Occipital lobe (tissue), 2 donors: ENCODE measurements around the gene CNBD2. TPM values are rescaled to one million over a fixed set of nuclear protein-coding genes. Genes with fewer than 3 reads are reported as not detected.
"Not testable (repeated sequence)": the region's sequence is repeated elsewhere in the genome, so short reads cannot be mapped to it uniquely, and the experiment has no call there.

Experiments
- DNase-seq: peaks from one replicate; lab custom pipeline; 2025; lab: John Stamatoyannopoulos, UW
- total RNA-seq: library from RNA; depleted of rRNA; stranded (reverse); fragments of >200 nt; gene quantifications from one replicate; pipeline ENCODE4 v1.2.3, GENCODE V29; 2014

CNBD2 gene
- 5.5 TPM for total RNA-seq

DNA sequence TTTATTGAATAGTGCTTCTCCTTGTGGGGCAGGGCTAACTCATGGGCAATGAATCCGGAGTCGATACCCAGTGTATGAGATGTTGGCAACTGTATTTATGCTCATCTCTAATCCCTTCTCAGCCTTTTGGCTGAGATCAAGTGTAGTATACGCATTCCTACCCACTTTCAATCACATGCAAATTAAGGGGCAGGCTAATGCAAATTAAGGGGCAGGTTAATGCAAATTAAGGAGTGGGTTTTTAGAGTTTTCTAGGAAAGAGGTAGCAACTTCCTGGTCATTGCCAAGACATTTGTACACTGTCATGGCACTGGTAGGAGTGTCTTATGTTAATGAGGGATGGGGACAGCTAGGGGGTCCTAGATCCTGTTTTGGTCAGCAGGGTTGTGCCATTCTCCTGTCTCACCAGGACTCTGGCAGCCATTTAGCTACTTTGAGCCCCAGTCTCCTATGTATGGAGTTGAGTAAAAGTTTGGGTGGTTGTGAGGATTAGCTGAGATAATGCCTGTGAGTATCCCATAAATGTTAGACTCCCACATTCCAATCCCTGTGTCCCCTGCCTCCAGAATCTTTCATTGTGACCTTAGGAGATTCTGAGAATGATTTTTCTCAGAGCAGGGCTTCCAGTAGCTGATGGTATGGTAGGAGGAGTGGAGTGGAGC is at the start of gene CNBD2:
Gene CNBD2, plus strand, starts transcription at position 612 of the 662 bp plus-strand sequence. CDS start 173 bp downstream, outside the sequence.
- DNase-seq: no peak

DNA sequence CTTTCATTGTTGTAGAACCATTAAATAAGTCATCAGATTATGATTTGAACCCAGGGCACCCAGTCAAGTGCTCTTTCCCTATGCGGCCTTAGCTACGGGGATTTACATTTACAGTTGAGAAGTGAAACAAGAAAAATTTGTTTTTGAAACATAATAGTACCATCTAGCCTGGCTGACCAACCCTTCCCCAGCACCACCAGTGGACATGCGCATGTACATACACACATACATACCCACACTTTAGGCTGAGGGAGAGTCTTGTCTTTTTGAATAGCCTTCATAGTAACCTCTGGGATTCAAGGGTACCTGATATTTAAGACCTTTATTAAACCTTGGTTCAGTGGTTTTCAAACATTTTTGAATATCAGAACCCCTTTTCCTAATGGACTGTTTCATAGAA is 47.9 kb upstream of the CNBD2 start:
- no peak for DNase-seq

DNA sequence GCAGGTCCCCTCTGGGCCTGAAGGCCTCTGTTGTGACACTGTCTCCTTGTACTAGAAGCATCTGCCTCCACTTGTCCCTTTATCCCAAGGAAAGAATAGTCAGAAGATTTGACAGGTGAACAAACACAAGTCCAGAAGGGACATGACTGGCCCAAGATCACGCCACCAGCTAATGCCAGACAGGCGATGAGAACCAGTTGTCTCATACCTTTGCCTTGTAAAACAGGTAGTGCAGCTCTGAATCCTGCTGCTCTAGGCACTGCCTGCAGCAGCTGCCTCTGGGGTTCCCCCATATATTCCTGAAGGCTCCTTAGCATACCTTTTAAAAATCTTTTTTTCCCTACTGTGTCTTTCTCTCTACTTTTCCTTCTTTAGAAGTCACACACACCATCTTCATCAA is 39.1 kb upstream of the CNBD2 start:
- no peak for DNase-seq

DNA sequence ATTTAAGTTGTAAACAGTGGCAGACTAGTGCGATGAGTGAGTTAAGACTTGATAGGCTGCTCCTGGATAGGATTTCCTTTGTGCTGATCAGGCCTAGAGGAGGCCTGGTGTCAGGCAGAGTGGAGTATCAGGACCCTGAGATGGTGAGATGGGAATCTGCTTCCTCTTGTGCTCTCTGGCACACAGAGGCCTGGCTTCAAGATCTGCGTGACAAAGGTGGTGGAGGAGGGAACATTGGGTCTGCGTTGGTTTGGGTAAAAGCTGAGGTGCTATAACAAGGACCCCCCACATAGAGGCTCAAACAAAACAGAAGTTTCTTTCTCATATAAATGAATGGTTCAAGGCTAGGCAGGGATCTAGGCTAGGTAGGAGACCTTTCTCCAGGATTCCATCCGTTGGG is 34.3 kb upstream of the CNBD2 start:
- DNase-seq: no peak

DNA sequence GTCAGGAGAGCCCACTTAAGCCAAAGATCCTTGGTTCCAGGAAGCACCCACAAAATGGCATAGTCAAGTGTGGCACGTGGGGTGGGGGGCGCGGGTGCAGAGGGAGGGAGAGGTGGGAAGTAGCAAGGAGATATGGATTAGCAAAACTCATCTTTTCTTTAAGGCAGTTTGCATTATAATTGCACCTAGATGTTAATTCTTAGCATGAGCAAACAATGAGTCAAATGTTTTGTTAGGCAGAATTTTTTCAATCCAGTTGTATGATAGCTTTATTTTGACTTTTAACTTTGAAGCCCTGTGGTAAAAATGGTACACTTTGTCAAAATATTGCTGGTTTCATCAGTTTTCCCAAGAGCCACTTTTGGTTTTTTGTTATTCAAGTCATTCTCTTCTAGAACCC is 29.1 kb upstream of the CNBD2 start:
- no peak for DNase-seq

DNA sequence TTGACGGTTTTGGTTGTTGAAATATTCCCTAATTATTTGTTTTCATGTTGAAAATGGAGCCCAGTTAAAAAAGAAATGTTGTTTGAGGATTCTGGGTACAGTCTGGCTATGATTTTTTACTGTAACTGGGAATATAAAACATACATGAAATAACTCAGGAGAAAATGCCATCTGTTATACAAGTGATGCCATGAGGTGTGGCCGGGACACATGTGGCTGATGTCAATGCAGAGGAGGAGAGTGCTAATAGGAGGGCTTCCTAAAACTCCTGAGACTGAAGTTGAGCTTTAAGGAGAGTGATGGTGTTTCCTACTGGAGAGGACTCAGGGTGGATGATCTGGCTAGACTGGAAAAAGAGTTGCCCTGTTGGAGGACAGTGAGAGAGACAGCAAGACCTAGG is 26.8 kb upstream of the CNBD2 start:
- DNase-seq: no peak

DNA sequence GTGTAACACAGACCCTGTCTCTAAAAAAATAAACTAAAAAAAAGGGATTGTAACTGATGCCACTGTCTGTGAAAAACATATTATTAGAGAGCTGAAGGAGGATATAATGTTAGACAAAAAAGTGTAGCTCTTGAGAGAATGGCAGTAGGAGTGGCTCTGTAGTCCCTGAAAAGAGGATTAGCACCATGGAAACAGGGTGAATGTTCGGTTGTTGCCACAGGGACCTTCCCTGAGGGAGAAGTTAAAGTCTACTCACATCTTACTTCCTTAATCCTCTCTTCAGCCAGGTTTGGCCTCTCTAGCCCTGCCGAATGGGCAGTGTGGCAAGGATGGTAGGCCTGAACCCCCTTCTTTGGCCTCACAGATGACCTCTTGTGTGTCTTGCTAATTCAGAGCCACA is 26.1 kb upstream of the CNBD2 start:
- DNase-seq: no peak

DNA sequence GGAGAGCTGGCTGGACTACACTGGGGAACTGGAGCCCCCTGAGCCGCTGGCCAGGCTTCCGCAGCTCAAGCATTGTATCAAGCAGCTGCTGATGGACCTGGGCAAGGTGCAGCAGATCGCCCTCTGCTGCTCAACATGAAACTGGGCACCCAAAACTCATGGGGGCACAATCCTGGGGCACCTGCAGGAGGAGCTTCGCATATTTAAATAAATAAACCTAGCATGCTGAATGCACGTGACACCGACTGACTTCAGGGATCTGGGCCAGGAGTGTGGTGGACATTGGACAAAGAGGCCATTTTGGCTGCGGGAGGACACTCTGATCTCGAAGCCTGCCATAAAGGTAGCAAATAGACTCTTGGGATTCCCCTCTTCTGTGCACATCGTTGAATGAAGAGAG is 20.9 kb upstream of the CNBD2 start:
- no peak for DNase-seq

DNA sequence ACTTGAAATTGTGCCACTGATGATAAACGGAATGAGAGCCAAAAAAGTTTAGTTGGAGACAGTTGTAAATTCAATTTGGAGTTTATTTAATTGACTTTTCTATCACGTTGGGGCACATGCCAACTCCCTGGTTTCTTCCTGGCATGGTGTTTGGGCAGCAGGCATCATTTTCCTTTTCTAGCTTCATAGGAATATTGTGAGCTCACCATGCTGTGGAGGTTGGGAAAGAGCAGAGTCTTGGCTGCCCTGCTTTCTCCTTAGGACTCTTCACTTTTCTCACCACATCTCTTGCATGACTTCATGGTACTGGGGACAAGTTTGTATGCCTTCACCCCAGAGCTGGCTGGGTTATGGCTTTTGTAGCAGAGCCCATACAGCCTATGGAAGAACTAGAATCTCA is 20.5 kb upstream of the CNBD2 start:
- no peak for DNase-seq

DNA sequence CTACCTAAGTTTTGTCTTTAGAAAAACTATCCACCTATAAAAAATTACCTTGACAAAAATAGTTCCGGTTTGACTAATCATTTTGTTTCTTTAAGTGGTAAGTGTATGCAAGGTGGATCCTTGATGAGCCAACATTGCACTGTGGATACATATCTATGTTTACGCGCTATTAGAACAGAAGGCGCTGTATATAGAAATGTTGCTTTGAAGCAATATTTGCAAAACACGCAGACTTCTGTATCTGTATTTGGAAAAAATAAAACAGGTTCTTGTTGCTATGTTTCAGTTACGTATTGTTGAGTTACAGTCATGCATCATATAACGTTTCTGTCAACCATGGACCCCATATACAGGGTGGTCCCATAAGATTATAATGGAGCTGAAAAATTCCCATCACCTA is 18.3 kb upstream of the CNBD2 start:
- no peak for DNase-seq

DNA sequence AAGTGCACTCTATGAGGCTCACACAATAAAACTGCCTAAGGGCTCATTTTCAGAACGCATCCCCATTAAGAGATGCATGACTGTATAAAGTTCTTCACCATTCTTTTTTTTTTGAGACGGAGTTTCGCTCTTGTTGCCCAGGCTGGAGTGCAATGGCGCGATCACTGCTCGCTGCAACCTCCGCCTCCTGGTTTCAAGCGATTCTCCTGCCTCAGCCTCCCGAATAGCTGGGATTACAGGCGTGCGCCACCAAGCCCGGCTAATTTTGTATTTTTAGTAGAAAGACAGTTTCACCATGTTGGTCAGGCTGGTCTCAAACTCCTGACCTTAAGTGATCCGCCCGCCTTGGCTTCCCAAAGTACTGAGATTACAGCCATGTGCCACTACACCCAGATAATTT is 16.3 kb upstream of the CNBD2 start:
- DNase-seq: not testable (repeated sequence)

DNA sequence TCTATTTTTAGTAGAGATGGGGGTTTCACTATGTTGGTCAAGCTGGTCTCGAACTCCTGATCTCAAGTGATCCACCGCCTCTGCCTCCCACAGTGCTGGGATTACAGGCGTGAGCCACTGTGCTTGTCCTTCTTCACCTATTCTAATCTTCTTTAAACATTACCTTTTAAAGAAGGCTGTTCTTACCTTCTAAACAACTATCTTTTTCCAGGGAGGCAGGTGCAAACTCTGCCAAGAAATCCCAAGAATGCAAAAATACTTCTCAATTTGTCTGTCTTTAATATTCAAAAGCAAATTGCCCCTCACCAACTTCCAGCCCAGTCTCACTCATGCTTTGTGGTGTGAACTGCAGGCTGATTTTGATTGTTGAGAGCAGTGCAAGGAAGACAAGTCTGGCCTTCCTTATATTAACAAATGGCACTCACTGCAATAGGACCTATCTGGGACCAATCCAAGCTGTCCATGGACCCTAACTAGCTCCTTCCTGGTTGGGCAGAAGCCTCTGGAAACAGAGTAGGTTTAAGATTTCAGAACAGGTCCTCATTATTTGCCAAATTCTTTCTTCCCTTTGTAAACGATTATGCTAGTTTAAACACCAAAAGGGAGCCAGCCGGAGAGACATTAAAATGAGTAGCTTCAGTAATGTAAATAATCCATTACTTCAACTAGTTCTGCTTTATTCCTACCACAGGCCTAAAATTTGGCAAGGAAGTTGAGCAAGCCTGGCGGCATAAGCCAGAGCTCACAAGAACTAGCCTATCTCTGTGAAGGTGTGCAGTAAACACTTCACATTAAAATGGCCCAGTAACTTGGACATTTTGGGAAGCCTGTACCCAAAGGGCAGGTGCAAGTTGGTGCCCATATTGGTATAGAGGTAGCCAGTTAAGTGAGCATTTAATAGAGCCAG is 15.7 kb upstream of the CNBD2 start:
- no peak for DNase-seq

DNA sequence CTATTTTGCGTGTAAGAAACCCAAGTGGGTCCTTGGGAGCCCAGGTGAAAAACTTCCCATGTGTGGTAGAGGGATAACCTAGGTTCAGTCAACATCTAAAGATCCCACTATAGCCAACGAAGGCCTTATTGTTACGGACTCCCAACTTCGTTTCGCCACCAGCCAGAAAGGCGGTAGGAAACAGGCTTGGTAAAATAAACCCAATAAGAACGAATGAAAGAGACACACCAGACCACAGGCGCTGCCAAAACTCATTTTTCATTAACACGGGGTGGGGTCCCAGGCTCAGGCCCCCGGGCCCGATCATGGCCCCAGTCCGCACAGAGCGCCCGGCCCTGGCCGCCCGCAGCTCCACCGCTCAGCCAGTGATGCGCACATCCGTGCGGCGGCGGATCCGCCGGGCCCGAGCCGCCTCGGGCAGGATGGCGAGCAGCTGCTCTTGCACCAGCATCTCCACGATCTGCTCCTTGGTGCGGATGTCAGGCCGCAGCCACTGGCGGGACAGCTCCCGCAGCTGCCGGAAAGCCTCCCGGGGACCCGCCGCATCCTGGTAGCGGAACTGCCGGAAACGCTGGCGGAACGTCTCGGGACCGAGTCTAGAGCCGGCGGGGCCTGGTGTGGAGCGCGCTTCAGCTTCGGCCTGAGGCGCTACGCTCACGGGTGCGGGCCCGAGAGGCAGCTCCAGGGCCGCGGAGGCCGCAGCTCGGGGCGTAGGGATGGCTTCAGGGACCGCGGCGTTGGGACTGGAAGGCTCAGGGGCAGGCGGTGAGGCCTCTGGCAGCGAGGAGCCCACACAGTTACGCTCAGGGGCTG is 14.8 kb upstream of the CNBD2 start:
- peak; percentile 77 for DNase-seq

DNA sequence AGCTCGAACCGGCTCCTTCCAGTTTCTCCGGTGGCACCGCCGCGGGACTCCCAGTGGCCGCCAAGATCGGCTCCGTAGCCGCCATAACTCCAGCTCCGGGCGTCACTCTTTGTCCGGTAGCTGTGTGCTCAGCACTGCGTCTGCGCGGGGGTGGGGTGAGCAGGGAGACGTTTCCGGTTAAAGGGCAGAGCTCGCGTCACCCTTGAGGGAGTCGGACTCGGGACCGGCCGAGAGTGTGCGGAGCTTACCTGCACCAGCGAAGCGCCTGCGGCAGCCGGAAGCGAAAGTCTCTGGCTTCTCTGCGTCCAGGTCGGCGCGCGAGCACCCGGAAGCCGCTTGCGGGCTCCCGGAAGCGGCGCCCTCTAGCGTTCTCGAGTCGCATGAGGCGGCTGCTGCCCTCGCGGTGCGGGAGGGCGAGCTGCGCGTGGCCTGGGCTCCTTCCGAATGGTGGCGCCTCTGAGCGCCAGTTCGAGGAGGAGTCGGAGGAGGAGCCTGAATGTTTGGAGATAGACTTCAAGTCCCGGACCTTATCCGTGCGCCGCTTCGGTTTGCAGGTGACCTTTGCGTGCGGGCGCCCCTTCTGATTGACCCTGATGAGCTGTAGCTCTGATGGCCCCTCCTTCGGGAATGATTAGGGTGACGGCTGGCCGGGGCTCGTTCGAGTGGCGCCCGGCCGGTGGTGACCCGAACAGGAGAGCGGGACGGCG is 14.0 kb upstream of the CNBD2 start, which contains the start of gene SCAND1:
Gene SCAND1, minus strand, starts transcription at position 303 of the 707 bp plus-strand sequence. Its CDS starts 218 bp downstream, at position 85.
- peak; percentile 94 for DNase-seq

DNA sequence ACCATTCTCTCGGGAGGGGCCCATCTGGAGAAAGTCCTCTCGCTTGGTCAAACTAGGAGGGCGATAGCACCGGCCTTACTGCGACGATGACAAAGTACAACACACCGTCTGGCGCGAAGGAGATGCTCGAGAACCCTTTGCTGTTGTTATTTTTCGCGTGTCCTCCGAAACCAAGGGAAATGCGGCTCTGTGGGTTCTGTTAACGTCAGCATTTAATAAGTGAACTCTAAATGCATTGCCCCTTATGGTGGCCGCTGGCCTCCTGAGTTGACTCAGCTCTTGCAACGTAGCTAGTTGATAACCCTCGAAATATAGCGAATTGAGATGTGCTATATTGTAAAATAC is 13.5 kb upstream of the CNBD2 start:
- no peak for DNase-seq

DNA sequence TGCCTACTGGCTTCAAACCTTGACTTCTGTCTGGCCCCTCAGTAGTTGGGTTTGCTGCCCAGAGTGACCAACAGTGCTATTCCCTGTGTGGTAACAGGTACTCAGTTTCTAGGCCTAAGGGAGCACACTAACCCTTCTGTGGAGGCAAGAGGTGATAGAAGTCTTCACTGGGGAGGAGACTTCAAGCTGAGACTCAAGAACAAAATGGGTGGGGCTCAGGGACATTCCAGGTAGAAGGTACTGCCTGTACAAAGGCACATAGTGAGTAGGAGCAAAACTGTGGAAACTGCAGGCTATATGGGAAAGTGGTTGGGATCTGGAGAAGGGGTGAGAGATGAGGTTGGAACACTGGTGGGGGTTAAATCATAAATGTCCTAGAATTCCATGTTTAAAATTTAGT is 11.8 kb upstream of the CNBD2 start:
- DNase-seq: no peak

DNA sequence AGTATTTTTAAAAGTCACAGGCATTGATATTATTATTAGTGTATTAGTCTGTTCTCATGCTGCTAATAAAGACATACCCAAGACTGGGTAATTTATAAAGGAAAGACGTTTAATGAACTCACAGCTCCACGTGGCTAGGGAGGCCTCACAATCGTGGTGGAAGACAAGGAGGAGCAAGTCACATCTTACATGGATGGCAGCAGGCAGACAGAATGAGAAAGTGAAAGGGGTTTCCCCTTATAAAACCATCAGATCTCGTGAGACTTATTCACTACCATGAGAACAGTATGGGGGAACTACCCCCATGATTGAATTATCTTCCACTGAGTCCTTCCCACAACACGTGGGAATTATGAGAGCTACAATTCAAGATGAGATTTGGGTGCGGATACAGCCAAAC is 9.1 kb upstream of the CNBD2 start:
- DNase-seq: not testable (repeated sequence)

DNA sequence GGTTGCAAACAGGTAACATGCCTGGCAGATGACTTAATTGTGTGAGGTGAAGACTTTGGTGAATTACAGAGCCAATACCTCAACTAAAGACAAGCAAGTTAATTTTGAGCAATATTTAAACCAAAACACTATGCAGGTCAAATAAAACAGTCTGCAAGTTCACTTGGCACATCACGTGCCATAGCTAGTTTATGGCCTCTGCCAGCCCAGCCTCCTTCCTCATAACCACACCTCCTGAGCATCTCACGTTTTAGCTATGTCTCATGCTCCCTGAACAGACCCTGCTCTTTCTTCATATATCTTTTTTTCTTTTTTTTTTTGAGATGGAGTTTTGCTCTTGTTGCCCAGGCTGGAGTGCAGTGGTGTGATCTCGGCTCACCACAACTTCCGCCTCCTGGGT is 4.5 kb upstream of the CNBD2 start:
- DNase-seq: no peak

DNA sequence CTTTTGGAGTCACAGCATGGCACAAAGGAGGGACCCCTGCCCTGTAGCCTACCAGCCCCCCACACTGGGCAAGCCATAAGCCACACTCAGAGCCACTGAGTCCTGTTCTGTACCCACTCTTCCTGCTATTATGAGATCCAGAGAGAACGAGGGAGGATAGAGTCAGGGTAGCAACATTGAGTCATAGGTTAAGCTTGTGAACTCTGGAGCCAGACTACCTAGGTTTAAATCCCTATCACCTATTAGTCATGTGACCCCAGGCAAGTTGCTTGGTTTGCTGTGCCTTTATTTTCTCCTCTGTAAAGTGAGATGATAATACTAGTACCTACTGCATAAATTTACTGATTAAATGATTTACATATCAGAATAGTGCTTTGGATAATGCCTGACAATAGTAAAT is 540 bp downstream of the CNBD2 start:
- DNase-seq: no peak

DNA sequence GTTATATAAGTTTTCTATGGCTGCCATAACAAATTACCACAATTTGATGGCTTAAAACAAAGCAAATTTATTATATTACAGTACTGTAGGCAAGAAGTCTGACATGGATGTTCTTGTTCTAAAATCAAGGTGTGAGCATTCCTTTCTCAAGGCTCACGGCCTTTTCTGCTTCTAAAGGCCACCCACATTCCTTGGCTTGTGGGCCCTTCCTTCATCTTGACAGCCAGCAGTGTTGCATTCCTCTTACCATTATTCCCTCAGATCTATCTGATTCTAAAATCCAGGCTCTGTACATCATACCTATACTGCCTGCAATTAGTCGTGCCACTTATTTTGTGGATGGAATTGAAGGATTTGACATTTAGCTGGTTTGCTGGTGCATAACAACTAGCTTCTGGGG is 3.6 kb downstream of the CNBD2 start:
- DNase-seq: no peak

DNA sequence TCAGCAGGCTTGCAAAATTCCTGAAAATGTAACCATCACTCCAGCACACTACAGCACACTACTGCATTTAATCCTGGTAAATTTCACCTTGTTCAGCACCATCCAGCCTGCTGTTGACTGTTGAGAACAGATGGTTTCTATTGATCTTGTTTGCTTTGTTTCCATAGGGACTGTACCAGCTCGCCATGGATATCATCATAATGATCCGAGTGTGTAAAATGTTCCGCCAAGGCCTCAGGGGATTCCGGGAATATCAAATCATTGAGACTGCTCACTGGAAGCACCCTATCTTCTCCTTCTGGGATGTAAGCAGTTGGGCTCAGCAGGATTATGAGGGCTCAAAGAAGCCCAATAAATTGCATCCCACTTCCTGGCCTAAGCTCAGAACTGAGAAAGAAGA is 4.1 kb downstream of the CNBD2 start:
- DNase-seq: no peak
